ENCODE results near the gene TBCC. TPM values are rescaled to one million over a fixed set of nuclear protein-coding genes. Genes with fewer than 3 reads are reported as not detected.

TBCC gene
- total and polyA plus RNA-seq, 2 of the 13 experiments (the other 11 are each of a cell fraction or from before 2014, with no cell fraction given): 14.8 to 36.1 TPM

- TF ChIP-seq ZBTB34 (CRISPR knock-in tag; IDR thresholded peaks at IDR 0.05): peak; percentile 42; the same call in 1 of the 2 replicates
- TF ChIP-seq RAD51 (IDR thresholded peaks at IDR 0.05; ENCODE audit: borderline replicate concordance): no peak
- no peak for TF ChIP-seq ZNF816 (CRISPR knock-in tag; IDR thresholded peaks at IDR 0.05; ENCODE audit: borderline replicate concordance)
- TF ChIP-seq SIX4 (CRISPR knock-in tag; IDR thresholded peaks at IDR 0.05): peak; percentile 55; the same call in 1 of the 2 replicates
- peak; percentile 99 for TF ChIP-seq TAF1 (CRISPR knock-in tag; IDR thresholded peaks at IDR 0.05)
- TF ChIP-seq SUZ12 (IDR thresholded peaks at IDR 0.05; ENCODE audit: low read depth, low read length): no peak
- TF ChIP-seq ZNF160 (CRISPR knock-in tag; IDR thresholded peaks at IDR 0.05): 0 out of 2 replicates have a peak, but pooled peaks have one; percentile 32
- TF ChIP-seq SSRP1 (CRISPR knock-in tag; IDR thresholded peaks at IDR 0.05): peak; percentile 45; the same call in 1 of the 2 replicates
- TF ChIP-seq ATF5 (CRISPR knock-in tag; IDR thresholded peaks at IDR 0.05; ENCODE audit: low read depth): no peak
- 0 out of 2 replicates have a peak, but pooled peaks have one; percentile 25 for TF ChIP-seq NFKBIZ (CRISPR knock-in tag; IDR thresholded peaks at IDR 0.05)
- TF ChIP-seq AKAP8 (CRISPR knock-in tag; IDR thresholded peaks at IDR 0.05): no peak
- TF ChIP-seq PTBP1 (IDR thresholded peaks at IDR 0.05; ENCODE audit: low read depth, low read length, poor library complexity, severe bottlenecking): no peak
- peak; percentile 69 for TF ChIP-seq RXRB (CRISPR knock-in tag; IDR thresholded peaks at IDR 0.05; ENCODE audit: borderline replicate concordance)
- peak; percentile 74 for TF ChIP-seq AGO2 (optimal IDR thresholded peaks at IDR 0.05; ENCODE audit: low read depth, low read length)
- peak; percentile 79 for TF ChIP-seq ZNF883 (CRISPR knock-in tag; IDR thresholded peaks at IDR 0.05; ENCODE audit: not compliant biosample characterization)
- no peak for TF ChIP-seq STAT6 (CRISPR knock-in tag; IDR thresholded peaks at IDR 0.05; ENCODE audit: borderline replicate concordance)
- TF ChIP-seq RBFOX2 (IDR thresholded peaks at IDR 0.05; ENCODE audit: low read depth, low read length): peak; percentile 75
- TF ChIP-seq E2F2 (CRISPR knock-in tag; IDR thresholded peaks at IDR 0.05; ENCODE audit: borderline replicate concordance): 0 out of 2 replicates have a peak, but pooled peaks have one; percentile 26
- TF ChIP-seq FOXC1 (CRISPR knock-in tag; IDR thresholded peaks at IDR 0.05; ENCODE audit: borderline replicate concordance): no peak
- no peak for TF ChIP-seq ZMAT5 (CRISPR knock-in tag; IDR thresholded peaks at IDR 0.05; ENCODE audit: borderline replicate concordance, low read depth)
- no peak for TF ChIP-seq ZNF784 (CRISPR knock-in tag; IDR thresholded peaks at IDR 0.05; ENCODE audit: borderline replicate concordance)
- peak; percentile 86; the same call in 1 of the 2 replicates for TF ChIP-seq MYNN (CRISPR knock-in tag; IDR thresholded peaks at IDR 0.05; ENCODE audit: low read depth)
These were observed at the start of gene TBCC (continued) for GRCh38 chr6:42745640-42746462.
